ES-I3 (cell line): ENCODE measurements around the gene ZNF778.
A peak's percentile ranks its signal among the peaks of the same experiment; 100 is the strongest.
"Not testable (repeated sequence)": the region's sequence is repeated elsewhere in the genome, so short reads cannot be mapped to it uniquely, and the experiment has no call there.

Experiments
- H3K36me3 ChIP-seq: 2 replicates; pipeline ENCODE4 v1.6.1; 2013; ENCODE audit warnings: mild to moderate bottlenecking, low read length, control low read depth, moderate library complexity; ENCODE audit not compliant: insufficient read depth
- H3K4me1 ChIP-seq: 2 replicates; pipeline ENCODE4 v1.6.1; 2013; ENCODE audit warnings: mild to moderate bottlenecking, control low read depth, low read length; ENCODE audit not compliant: insufficient read depth
- H3K9ac ChIP-seq: 2 replicates; pipeline ENCODE4 v1.6.1; 2013; ENCODE audit warnings: low read depth, mild to moderate bottlenecking, low read length, moderate library complexity
- H3K9me3 ChIP-seq: 2 replicates; pipeline ENCODE4 v1.6.1; 2013; ENCODE audit warnings: mild to moderate bottlenecking, low read length, moderate library complexity; ENCODE audit not compliant: control insufficient read depth, insufficient read depth

ZNF778 gene

GRCh38 chr16:89187770-89188392, 29.6 kb upstream of the ZNF778 start:
- Histone ChIP-seq H3K9me3 (no peaks in the 10 kb centered on the region), H3K9ac (no peak overlapping the region), H3K36me3 (no peaks in the 10 kb centered on the region), H3K4me1 (no peaks in the 10 kb centered on the region)

GRCh38 chr16:89188471-89189357, 28.8 kb upstream of the ZNF778 start:
- H3K4me1 ChIP-seq, H3K9me3 ChIP-seq, H3K36me3 ChIP-seq, H3K9ac ChIP-seq: not testable (repeated sequence)

- Histone ChIP-seq H3K4me1 (no peaks in the 10 kb centered on the region), H3K9me3 (no peaks in the 10 kb centered on the region), H3K9ac (no peak overlapping the region), H3K36me3 (no peaks in the 10 kb centered on the region)
Measured at GRCh38 chr16:89189358-89190025, 28.0 kb upstream of the ZNF778 start.

- Histone ChIP-seq H3K36me3 (no peaks in the 10 kb centered on the region), H3K9ac (no peak overlapping the region), H3K4me1 (no peaks in the 10 kb centered on the region), H3K9me3 (no peaks in the 10 kb centered on the region)
Measured at GRCh38 chr16:89190150-89190958, 27.1 kb upstream of the ZNF778 start.

GRCh38 chr16:89191033-89191900, 26.2 kb upstream of the ZNF778 start:
- Histone ChIP-seq H3K36me3 (no peaks in the 10 kb centered on the region), H3K4me1 (no peaks in the 10 kb centered on the region), H3K9me3 (no peaks in the 10 kb centered on the region), H3K9ac (peak overlapping the region; percentile 9; the same call in 1 of the 2 replicates)

GRCh38 chr16:89191901-89192185, 25.7 kb upstream of the ZNF778 start:
- Histone ChIP-seq H3K36me3 (no peaks in the 10 kb centered on the region), H3K9ac (peak overlapping the region; percentile 62; the same call in 1 of the 2 replicates), H3K9me3 (no peaks in the 10 kb centered on the region), H3K4me1 (no peaks in the 10 kb centered on the region)

- not testable (repeated sequence) for H3K36me3 ChIP-seq, H3K4me1 ChIP-seq, H3K9me3 ChIP-seq
- peak overlapping the region; percentile 62; the same call in 1 of the 2 replicates for H3K9ac ChIP-seq
Measured at GRCh38 chr16:89192186-89192955, 25.1 kb upstream of the ZNF778 start.

GRCh38 chr16:89192956-89193575, 24.4 kb upstream of the ZNF778 start:
- H3K9me3 ChIP-seq, result no peaks in the 10 kb centered on the region
- no peaks in the 10 kb centered on the region for H3K4me1 ChIP-seq
- 0 out of 2 replicates have a peak overlapping the region, but pooled peaks have one; percentile 15 for H3K9ac ChIP-seq
- no peaks in the 10 kb centered on the region for H3K36me3 ChIP-seq

- H3K9me3 ChIP-seq, result no peaks in the 10 kb centered on the region
- H3K4me1 ChIP-seq, result no peaks in the 10 kb centered on the region
- H3K36me3 ChIP-seq, result no peaks in the 10 kb centered on the region
- 0 out of 2 replicates have a peak overlapping the region, but pooled peaks have one; percentile 15 for H3K9ac ChIP-seq
Measured at GRCh38 chr16:89193576-89194293, 23.8 kb upstream of the ZNF778 start.

GRCh38 chr16:89194340-89195311, 22.9 kb upstream of the ZNF778 start:
- no peaks in the 10 kb centered on the region; the same call in 1 of the 2 replicates for H3K4me1 ChIP-seq
- H3K9ac ChIP-seq, result no peak overlapping the region
- no peaks in the 10 kb centered on the region for H3K36me3 ChIP-seq
- H3K9me3 ChIP-seq, result no peaks in the 10 kb centered on the region

- Histone ChIP-seq H3K9ac (no peak overlapping the region), H3K4me1 (no peaks in the 10 kb centered on the region; the same call in 1 of the 2 replicates), H3K36me3 (no peaks in the 10 kb centered on the region), H3K9me3 (no peaks in the 10 kb centered on the region)
Measured at GRCh38 chr16:89195521-89196171, 21.9 kb upstream of the ZNF778 start.
